A673 (cell line): Measurements from ENCODE around the gene RNF41. TPM values are rescaled to one million over a fixed set of nuclear protein-coding genes. Genes with fewer than 3 reads are reported as not detected.

Experiments
- BruUV-seq: library from RNA; stranded (reverse); fragments of 400-500 nt; replicated peaks from 2 replicates; lab custom pipeline; 2021; lab: Mats Ljungman, UMichigan
- CTCF ChIA-PET: fragments of 300-600 bp; sonication (Branson Sonifier 250); formaldehyde crosslinking; loops from one replicate; lab custom pipeline; 2022; ENCODE audit warnings: antibody characterized with exemption; lab: Charles Lee
- POLR2A ChIA-PET: fragments of 300-600 bp; sonication (Branson Sonifier 250); formaldehyde crosslinking; loops from one replicate; lab custom pipeline; 2022; ENCODE audit warnings: antibody characterized with exemption; ENCODE audit not compliant: low non-redundant PET; lab: Charles Lee
- DNase-seq: peaks from one replicate; pipeline ENCODE4 v3.0.0-alpha.2; 2015; ENCODE audit warnings: low spot score
- H3K27ac ChIP-seq: fragments of 200-600 bp; sonication (generic); 2 replicates; pipeline ENCODE4 v1.5.1; 2016; ENCODE audit warnings: mixed run types, low read depth, mild to moderate bottlenecking, mixed read lengths, antibody characterized with exemption, low read length; ENCODE audit not compliant: poor library complexity, severe bottlenecking
- H3K27me3 ChIP-seq: fragments of 200-600 bp; sonication (generic); replicated peaks from 2 replicates; pipeline ENCODE4 v1.6.1; 2017; ENCODE audit warnings: mixed run types, low read depth, mild to moderate bottlenecking, mixed read lengths, antibody characterized with exemption, low read length; ENCODE audit not compliant: insufficient read depth, poor library complexity
- H3K36me3 ChIP-seq: fragments of 200-600 bp; sonication (generic); 2 replicates; pipeline ENCODE4 v1.6.1; 2016; ENCODE audit warnings: mixed run types, mild to moderate bottlenecking, mixed read lengths, antibody characterized with exemption, low read length; ENCODE audit not compliant: insufficient read depth, poor library complexity, severe bottlenecking
- H3K4me1 ChIP-seq: fragments of 200-600 bp; sonication (generic); 2 replicates; pipeline ENCODE4 v1.6.1; 2017; ENCODE audit warnings: mixed run types, mild to moderate bottlenecking, mixed read lengths, antibody characterized with exemption, low read length; ENCODE audit not compliant: insufficient read depth, poor library complexity, severe bottlenecking
- H3K4me3 ChIP-seq: fragments of 200-600 bp; sonication (generic); 2 replicates; pipeline ENCODE4 v1.5.1; 2016; ENCODE audit warnings: low read depth, mixed run types, mild to moderate bottlenecking, mixed read lengths, low read length; ENCODE audit not compliant: poor library complexity, severe bottlenecking
- H3K9me3 ChIP-seq: fragments of 200-600 bp; sonication (generic); 2 replicates; pipeline ENCODE4 v1.6.1; 2016; ENCODE audit warnings: mixed run types, low read depth, mild to moderate bottlenecking, mixed read lengths, antibody characterized with exemption, low read length; ENCODE audit not compliant: poor library complexity, severe bottlenecking
- EZH2 ChIP-seq: fragments of 200-600 bp; sonication (generic); IDR thresholded peaks from 2 replicates; pipeline ENCODE4 v1.6.1; 2017; ENCODE audit warnings: borderline replicate concordance, low read depth, mild to moderate bottlenecking, mixed read lengths, antibody characterized with exemption, low read length; ENCODE audit not compliant: poor library complexity, severe bottlenecking
- intact Hi-C: fragments of 100-400 bp; cut with micrococcal nuclease; formaldehyde crosslinking; loops from one replicate; pipeline ENCODE4 v1.10.0; 2022; ENCODE audit not compliant: unreplicated experiment
- total RNA-seq: library from RNA; stranded (reverse); gene quantifications from 2 replicates; pipeline ENCODE4 v1.2.3, GENCODE V29; 2021
- TF ChIP-seq, protein P1 (sequence below): fragments of 300-800, 200-600 bp; sonication (generic); conservative IDR thresholded peaks from 2 replicates; pipeline ENCODE4 v1.5.1; 2017; ENCODE audit warnings: low read depth, mild to moderate bottlenecking, antibody characterized with exemption, low read length, moderate library complexity, mixed read lengths

The RNF41 gene
- total RNA-seq, 1 experiment from 2014 or later = 48.1 TPM

DNA sequence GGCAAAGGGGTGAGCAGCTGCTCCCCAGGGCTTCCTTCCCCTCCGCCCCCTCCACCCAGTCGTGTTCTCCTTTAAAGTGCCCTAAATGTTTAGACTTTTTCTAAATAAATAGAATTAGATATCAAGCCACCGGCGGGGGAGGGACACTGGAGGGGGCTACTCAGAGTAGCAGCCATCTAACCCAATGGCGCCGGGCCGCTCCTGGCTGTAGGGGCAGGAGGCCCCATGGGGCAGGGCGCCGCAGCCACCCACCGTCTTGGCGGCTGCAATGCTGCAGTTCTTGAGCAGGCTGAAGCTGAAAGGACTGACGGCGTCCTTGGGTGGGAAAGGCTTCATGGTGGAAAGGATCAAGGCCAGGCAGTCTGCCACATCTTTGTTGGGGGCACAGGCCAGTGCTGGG lies 21.3 kb upstream of the RNF41 start:
- Histone ChIP-seq H3K27ac (no peak overlapping the region), H3K4me1 (no peaks in the 10 kb centered on the region), H3K36me3 (peaks cover 73% of the 10 kb centered on the region), H3K4me3 (no peak overlapping the region), H3K9me3 (no peaks in the 10 kb centered on the region), H3K27me3 (no peaks in the 10 kb centered on the region)
- no TSS peak for BruUV-seq
- ChIA-PET POLR2A (no interaction called here), CTCF (interaction anchor here (0.6 kb wide), 1 partner anchor 10 kb away, joined by 9 read pairs; no protein-coding TSS in a partner anchor)
- intact Hi-C loops = no loop called here
- no peak for DNase-seq
- TF ChIP-seq EZH2 = no peak
- TF ChIP-seq, protein P1, sequence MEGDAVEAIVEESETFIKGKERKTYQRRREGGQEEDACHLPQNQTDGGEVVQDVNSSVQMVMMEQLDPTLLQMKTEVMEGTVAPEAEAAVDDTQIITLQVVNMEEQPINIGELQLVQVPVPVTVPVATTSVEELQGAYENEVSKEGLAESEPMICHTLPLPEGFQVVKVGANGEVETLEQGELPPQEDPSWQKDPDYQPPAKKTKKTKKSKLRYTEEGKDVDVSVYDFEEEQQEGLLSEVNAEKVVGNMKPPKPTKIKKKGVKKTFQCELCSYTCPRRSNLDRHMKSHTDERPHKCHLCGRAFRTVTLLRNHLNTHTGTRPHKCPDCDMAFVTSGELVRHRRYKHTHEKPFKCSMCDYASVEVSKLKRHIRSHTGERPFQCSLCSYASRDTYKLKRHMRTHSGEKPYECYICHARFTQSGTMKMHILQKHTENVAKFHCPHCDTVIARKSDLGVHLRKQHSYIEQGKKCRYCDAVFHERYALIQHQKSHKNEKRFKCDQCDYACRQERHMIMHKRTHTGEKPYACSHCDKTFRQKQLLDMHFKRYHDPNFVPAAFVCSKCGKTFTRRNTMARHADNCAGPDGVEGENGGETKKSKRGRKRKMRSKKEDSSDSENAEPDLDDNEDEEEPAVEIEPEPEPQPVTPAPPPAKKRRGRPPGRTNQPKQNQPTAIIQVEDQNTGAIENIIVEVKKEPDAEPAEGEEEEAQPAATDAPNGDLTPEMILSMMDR = no peak

DNA sequence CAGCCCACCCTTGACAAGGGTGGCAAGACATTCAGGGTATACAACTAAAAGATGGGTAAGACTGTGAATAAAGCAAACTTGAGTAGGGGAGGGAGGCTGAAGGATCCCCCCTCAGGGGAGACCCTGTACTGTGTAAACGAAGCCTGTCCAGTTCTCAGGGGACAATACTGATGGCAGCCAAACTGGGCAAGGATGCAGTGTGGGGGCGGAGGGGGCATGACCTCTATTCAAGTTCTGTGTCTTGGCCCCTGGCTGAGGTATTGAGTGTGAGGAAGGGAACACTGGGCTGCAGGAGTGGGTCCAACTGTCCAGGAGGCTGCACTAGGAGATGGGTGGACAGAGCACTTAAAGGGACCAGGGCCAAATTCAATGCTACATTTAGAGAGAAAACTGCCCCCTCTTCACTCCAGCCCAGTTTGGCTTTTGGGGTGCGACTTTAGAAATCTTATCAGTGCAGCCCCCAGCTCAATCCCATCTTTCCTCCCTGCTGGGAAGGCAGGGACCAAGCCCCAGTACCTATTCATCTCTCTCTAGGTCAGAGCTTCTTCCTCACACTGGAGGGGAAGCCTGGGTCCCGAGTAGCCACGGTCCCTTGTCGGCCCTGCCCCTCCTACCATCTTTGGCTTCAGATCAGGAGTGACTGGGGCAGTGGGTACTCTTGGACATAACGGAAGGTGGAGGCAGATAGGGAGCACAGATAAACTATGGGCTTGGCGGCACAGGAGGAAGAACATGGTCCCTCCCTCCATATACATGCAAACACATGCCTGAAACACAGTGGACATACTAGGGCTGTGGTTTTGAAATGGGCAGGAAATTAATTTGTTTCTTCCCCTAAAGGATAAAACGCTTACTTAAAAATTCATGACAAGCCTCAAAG lies 19.9 kb upstream of the RNF41 start:
- peaks cover 61% of the 10 kb centered on the region for H3K36me3 ChIP-seq
- ChIA-PET CTCF (no interaction called here), POLR2A (no interaction called here)
- H3K4me1 ChIP-seq = no peaks in the 10 kb centered on the region
- intact Hi-C loops = no loop called here
- no TSS peak for BruUV-seq
- TF ChIP-seq, protein P1 = no peak
- no peak for TF ChIP-seq EZH2
- H3K27me3 ChIP-seq = no peaks in the 10 kb centered on the region
- no peak overlapping the region for H3K4me3 ChIP-seq
- no peak overlapping the region for H3K27ac ChIP-seq
- DNase-seq = no peak
- no peaks in the 10 kb centered on the region for H3K9me3 ChIP-seq

DNA sequence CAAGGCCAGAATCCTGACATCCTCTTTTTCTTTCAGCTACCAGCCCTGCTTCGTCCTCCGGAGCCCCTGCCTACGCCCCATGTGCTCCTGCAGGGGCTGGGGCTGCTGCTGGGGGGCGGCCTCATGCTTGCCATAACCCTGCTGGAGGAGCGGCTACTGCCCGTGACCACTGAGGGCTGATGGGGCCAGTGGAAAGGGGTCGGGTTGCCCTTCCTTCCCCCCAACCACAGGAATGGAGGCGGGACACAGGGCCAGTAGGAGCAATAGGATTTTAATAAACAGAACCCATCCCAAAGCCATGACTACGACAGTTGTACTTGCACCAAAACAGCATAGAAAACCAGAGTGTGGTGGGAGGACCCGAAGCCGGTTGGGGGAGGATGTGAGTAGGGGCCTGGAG lies 15.8 kb upstream of the RNF41 start:
- H3K9me3 ChIP-seq = no peaks in the 10 kb centered on the region
- no peak overlapping the region for H3K4me3 ChIP-seq
- ChIA-PET CTCF (no interaction called here), POLR2A (no interaction called here)
- no peak for DNase-seq
- no peaks in the 10 kb centered on the region for H3K4me1 ChIP-seq
- H3K36me3 ChIP-seq = peaks cover 27% of the 10 kb centered on the region
- no peak overlapping the region for H3K27ac ChIP-seq
- intact Hi-C loops = no loop called here
- no peak for TF ChIP-seq EZH2
- TF ChIP-seq, protein P1 = no peak
- no peaks in the 10 kb centered on the region for H3K27me3 ChIP-seq
- BruUV-seq = no TSS peak
